ENCODE data around the gene MDN1.

The MDN1 gene

GRCh38 chr6:89680150-89680549, 139.4 kb downstream of the MDN1 start:
- Histone ChIP-seq H3F3A (ENCODE audit: insufficient read depth, low read length) (no peaks in the 10 kb centered on the region), H3K9ac (ENCODE audit: low read length) (no peak overlapping the region), H4K20me1 (ENCODE audit: insufficient read depth, low read length) (no peaks in the 10 kb centered on the region), H3K27me3 (replicated peaks; ENCODE audit: insufficient read depth, low read length) (no peaks in the 10 kb centered on the region), H3K27ac (ENCODE audit: low read length) (no peak overlapping the region), H3K36me3 (replicated peaks; ENCODE audit: insufficient read depth, low read length) (peaks cover 6% of the 10 kb centered on the region), H3K4me3 (ENCODE audit: low read length) (no peak overlapping the region), H3K9me3 (replicated peaks; ENCODE audit: insufficient read depth, low read length) (no peaks in the 10 kb centered on the region), H2AFZ (ENCODE audit: low read length) (no peak overlapping the region), H3K4me1 (ENCODE audit: low read length) (no peaks in the 10 kb centered on the region), H3K9me2 (replicated peaks; ENCODE audit: insufficient read depth, low read length) (no peaks in the 10 kb centered on the region), H3K79me2 (ENCODE audit: low read length) (no peaks in the 10 kb centered on the region), H3K4me2 (ENCODE audit: low read depth, low read length) (no peak overlapping the region)
- no peak for DNase-seq
- TF ChIP-seq, protein P1, sequence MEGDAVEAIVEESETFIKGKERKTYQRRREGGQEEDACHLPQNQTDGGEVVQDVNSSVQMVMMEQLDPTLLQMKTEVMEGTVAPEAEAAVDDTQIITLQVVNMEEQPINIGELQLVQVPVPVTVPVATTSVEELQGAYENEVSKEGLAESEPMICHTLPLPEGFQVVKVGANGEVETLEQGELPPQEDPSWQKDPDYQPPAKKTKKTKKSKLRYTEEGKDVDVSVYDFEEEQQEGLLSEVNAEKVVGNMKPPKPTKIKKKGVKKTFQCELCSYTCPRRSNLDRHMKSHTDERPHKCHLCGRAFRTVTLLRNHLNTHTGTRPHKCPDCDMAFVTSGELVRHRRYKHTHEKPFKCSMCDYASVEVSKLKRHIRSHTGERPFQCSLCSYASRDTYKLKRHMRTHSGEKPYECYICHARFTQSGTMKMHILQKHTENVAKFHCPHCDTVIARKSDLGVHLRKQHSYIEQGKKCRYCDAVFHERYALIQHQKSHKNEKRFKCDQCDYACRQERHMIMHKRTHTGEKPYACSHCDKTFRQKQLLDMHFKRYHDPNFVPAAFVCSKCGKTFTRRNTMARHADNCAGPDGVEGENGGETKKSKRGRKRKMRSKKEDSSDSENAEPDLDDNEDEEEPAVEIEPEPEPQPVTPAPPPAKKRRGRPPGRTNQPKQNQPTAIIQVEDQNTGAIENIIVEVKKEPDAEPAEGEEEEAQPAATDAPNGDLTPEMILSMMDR (IDR thresholded peaks at IDR 0.05; ENCODE audit: low read length): no peak
- TF ChIP-seq EZH2 (optimal IDR thresholded peaks at IDR 0.05; ENCODE audit: low read depth, low read length): no peak
- TF ChIP-seq EZH2phosphoT487 (IDR thresholded peaks at IDR 0.05; ENCODE audit: low read length): no peak

GRCh38 chr6:89679215-89680120, 140.1 kb downstream of the MDN1 start:
- Histone ChIP-seq H3K79me2 (ENCODE audit: low read length) (no peaks in the 10 kb centered on the region), H3K9me2 (replicated peaks; ENCODE audit: insufficient read depth, low read length) (no peaks in the 10 kb centered on the region), H3K9ac (ENCODE audit: low read length) (no peak overlapping the region), H3F3A (ENCODE audit: insufficient read depth, low read length) (no peaks in the 10 kb centered on the region), H3K4me1 (ENCODE audit: low read length) (no peaks in the 10 kb centered on the region), H3K36me3 (replicated peaks; ENCODE audit: insufficient read depth, low read length) (peaks cover 6% of the 10 kb centered on the region), H3K27ac (ENCODE audit: low read length) (no peak overlapping the region), H3K4me3 (ENCODE audit: low read length) (no peak overlapping the region), H4K20me1 (ENCODE audit: insufficient read depth, low read length) (no peaks in the 10 kb centered on the region), H3K27me3 (replicated peaks; ENCODE audit: insufficient read depth, low read length) (no peaks in the 10 kb centered on the region), H3K9me3 (replicated peaks; ENCODE audit: insufficient read depth, low read length) (no peaks in the 10 kb centered on the region), H2AFZ (ENCODE audit: low read length) (no peak overlapping the region), H3K4me2 (ENCODE audit: low read depth, low read length) (no peak overlapping the region)
- TF ChIP-seq EZH2phosphoT487 (IDR thresholded peaks at IDR 0.05; ENCODE audit: low read length) (no peak), EZH2 (optimal IDR thresholded peaks at IDR 0.05; ENCODE audit: low read depth, low read length) (no peak)
- TF ChIP-seq, protein P1 (IDR thresholded peaks at IDR 0.05; ENCODE audit: low read length): no peak
- no peak for DNase-seq

DNA sequence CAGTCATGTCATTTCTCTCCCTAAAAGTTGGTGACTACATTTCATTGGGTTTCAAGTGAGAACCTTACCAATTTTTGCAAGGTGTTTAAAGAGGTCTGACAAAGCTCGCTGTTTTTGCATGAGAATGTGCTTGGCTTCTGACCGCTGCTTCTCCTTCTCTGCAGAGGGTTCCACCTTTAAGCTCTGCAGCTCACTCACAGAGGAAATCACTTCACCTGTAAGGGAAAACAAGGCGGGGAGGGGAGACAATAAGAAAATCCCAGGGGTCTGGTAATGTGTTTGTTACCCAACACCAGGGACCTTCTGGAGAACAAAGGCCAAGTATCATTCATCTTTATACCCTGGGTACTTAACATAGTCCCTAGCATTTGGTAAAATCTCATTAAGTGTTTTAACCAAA, 141.1 kb downstream of the MDN1 start:
- Histone ChIP-seq H3K4me2 (ENCODE audit: low read depth, low read length) (no peak overlapping the region), H3K9ac (ENCODE audit: low read length) (no peak overlapping the region), H3K9me2 (replicated peaks; ENCODE audit: insufficient read depth, low read length) (no peaks in the 10 kb centered on the region), H2AFZ (ENCODE audit: low read length) (no peak overlapping the region), H3K79me2 (ENCODE audit: low read length) (no peaks in the 10 kb centered on the region), H3K27me3 (replicated peaks; ENCODE audit: insufficient read depth, low read length) (no peaks in the 10 kb centered on the region), H4K20me1 (ENCODE audit: insufficient read depth, low read length) (no peaks in the 10 kb centered on the region), H3K4me1 (ENCODE audit: low read length) (no peaks in the 10 kb centered on the region), H3K4me3 (ENCODE audit: low read length) (no peak overlapping the region), H3F3A (ENCODE audit: insufficient read depth, low read length) (no peaks in the 10 kb centered on the region; the same call in 1 of the 2 replicates), H3K27ac (ENCODE audit: low read length) (no peak overlapping the region), H3K9me3 (replicated peaks; ENCODE audit: insufficient read depth, low read length) (no peaks in the 10 kb centered on the region), H3K36me3 (replicated peaks; ENCODE audit: insufficient read depth, low read length) (peaks cover 9% of the 10 kb centered on the region)
- no peak for DNase-seq
- TF ChIP-seq, protein P1 (IDR thresholded peaks at IDR 0.05; ENCODE audit: low read length): no peak
- no peak for TF ChIP-seq EZH2 (optimal IDR thresholded peaks at IDR 0.05; ENCODE audit: low read depth, low read length)
- TF ChIP-seq EZH2phosphoT487 (IDR thresholded peaks at IDR 0.05; ENCODE audit: low read length): no peak
